H9 (cell line): ENCODE data around the gene ABCC3. TPM values are rescaled to one million over a fixed set of nuclear protein-coding genes. Genes with fewer than 3 reads are reported as not detected.
A peak's percentile ranks its signal among the peaks of the same experiment; 100 is the strongest.

Source experiments
- DNase-seq: peaks from one replicate; pipeline ENCODE4 v3.0.0-alpha.2; 2017
- H2AFZ ChIP-seq: one replicate; pipeline ENCODE4 v1.6.1; 2013; ENCODE audit warnings: mild to moderate bottlenecking, low read length, control low read depth, moderate library complexity
- H2AK5ac ChIP-seq: 2 replicates; pipeline ENCODE4 v1.6.1; 2013; ENCODE audit warnings: low read length, control low read depth, mixed read lengths; ENCODE audit not compliant: insufficient read length
- H2BK120ac ChIP-seq: one replicate; pipeline ENCODE4 v1.6.1; 2013; ENCODE audit warnings: low read depth, mild to moderate bottlenecking, low read length, control low read depth, inconsistent platforms; ENCODE audit not compliant: poor library complexity, severe bottlenecking
- H2BK12ac ChIP-seq: 2 replicates; pipeline ENCODE4 v1.6.1; 2013; ENCODE audit warnings: low read length, control low read depth, mixed read lengths, low read depth; ENCODE audit not compliant: insufficient read length
- H2BK15ac ChIP-seq: 2 replicates; pipeline ENCODE4 v1.6.1; 2013; ENCODE audit warnings: low read depth, low read length, control low read depth
- H2BK20ac ChIP-seq: one replicate; pipeline ENCODE4 v1.6.1; 2013; ENCODE audit warnings: low read depth, mild to moderate bottlenecking, low read length, control low read depth, inconsistent platforms; ENCODE audit not compliant: poor library complexity, severe bottlenecking
- H2BK5ac ChIP-seq: 2 replicates; pipeline ENCODE4 v1.6.1; 2013; ENCODE audit warnings: low read length, control low read depth, mixed read lengths; ENCODE audit not compliant: insufficient read length
- H3K14ac ChIP-seq: 2 replicates; pipeline ENCODE4 v1.6.1; 2013; ENCODE audit warnings: low read length, control low read depth; ENCODE audit not compliant: insufficient read depth
- H3K18ac ChIP-seq: 2 replicates; pipeline ENCODE4 v1.6.1; 2013; ENCODE audit warnings: low read depth, mild to moderate bottlenecking, mixed read lengths, low read length, control low read depth; ENCODE audit not compliant: insufficient read length
- H3K23ac ChIP-seq: 2 replicates; pipeline ENCODE4 v1.6.1; 2013; ENCODE audit warnings: low read length, control low read depth, mixed read lengths, low read depth; ENCODE audit not compliant: insufficient read length
- H3K23me2 ChIP-seq: 2 replicates; pipeline ENCODE4 v1.6.1; 2013; ENCODE audit warnings: low read depth, mild to moderate bottlenecking, mixed read lengths, low read length, control low read depth; ENCODE audit not compliant: insufficient read length, poor library complexity, severe bottlenecking
- H3K27ac ChIP-seq: 2 replicates; pipeline ENCODE4 v1.5.1; 2013; ENCODE audit warnings: low read length, control low read depth, mixed read lengths, low read depth; ENCODE audit not compliant: insufficient read length
- H3K27me3 ChIP-seq: 2 replicates; pipeline ENCODE4 v1.6.1; 2013; ENCODE audit warnings: low read length, control low read depth, inconsistent platforms; ENCODE audit not compliant: insufficient read depth
- H3K4ac ChIP-seq: 2 replicates; pipeline ENCODE4 v1.6.1; 2013; ENCODE audit warnings: low read depth, mild to moderate bottlenecking, control low read depth, inconsistent platforms, low read length, moderate library complexity
- H3K4me1 ChIP-seq: 2 replicates; pipeline ENCODE4 v1.6.1; 2013; ENCODE audit warnings: low read length, control low read depth, inconsistent platforms; ENCODE audit not compliant: insufficient read depth
- H3K4me2 ChIP-seq: 2 replicates; pipeline ENCODE4 v1.6.1; 2013; ENCODE audit warnings: low read length, control low read depth, mixed read lengths; ENCODE audit not compliant: insufficient read length, insufficient read depth
- H3K56ac ChIP-seq: 2 replicates; pipeline ENCODE4 v1.6.1; 2013; ENCODE audit warnings: low read depth, mild to moderate bottlenecking, mixed read lengths, low read length, control low read depth; ENCODE audit not compliant: insufficient read length
- H3K79me1 ChIP-seq: 2 replicates; pipeline ENCODE4 v1.6.1; 2013; ENCODE audit warnings: low read depth, mild to moderate bottlenecking, moderate library complexity, low read length, control low read depth, inconsistent platforms; ENCODE audit not compliant: insufficient read depth, poor library complexity, severe bottlenecking
- H3K79me2 ChIP-seq: 2 replicates; pipeline ENCODE4 v1.6.1; 2013; ENCODE audit warnings: low read length, control low read depth, inconsistent platforms; ENCODE audit not compliant: insufficient read depth
- H3K9ac ChIP-seq: 2 replicates; pipeline ENCODE4 v1.6.1; 2013; ENCODE audit warnings: low read length, control low read depth, mixed read lengths; ENCODE audit not compliant: insufficient read length; ENCODE audit errors: extremely low read depth
- H3K9me3 ChIP-seq: one replicate; pipeline ENCODE4 v1.6.1; 2013; ENCODE audit warnings: low read depth, low read length, inconsistent platforms; ENCODE audit not compliant: control insufficient read depth
- H3T11ph ChIP-seq: one replicate; pipeline ENCODE4 v1.6.1; 2013; ENCODE audit warnings: mild to moderate bottlenecking, low read length, control low read depth, inconsistent platforms
- H4K20me1 ChIP-seq: one replicate; pipeline ENCODE4 v1.6.1; 2013; ENCODE audit not compliant: control insufficient read depth, insufficient read length, insufficient read depth
- H4K5ac ChIP-seq: 2 replicates; pipeline ENCODE4 v1.6.1; 2013; ENCODE audit warnings: low read depth, mild to moderate bottlenecking, mixed read lengths, low read length, control low read depth; ENCODE audit not compliant: insufficient read length
- H4K8ac ChIP-seq: replicated peaks from 2 replicates; pipeline ENCODE4 v1.6.1; 2013; ENCODE audit warnings: low read length, control low read depth, mixed read lengths, low read depth; ENCODE audit not compliant: insufficient read length
- H4K91ac ChIP-seq: 2 replicates; pipeline ENCODE4 v1.6.1; 2013; ENCODE audit warnings: low read depth, mild to moderate bottlenecking, moderate library complexity, mixed read lengths, low read length, control low read depth; ENCODE audit not compliant: insufficient read length
- H3K27ac Mint-ChIP-seq, 3 experiments: 2 replicates in 2 of 3; 3 replicates in 1 of 3; pipeline ENCODE4 v1.8.0; 2020 to 2021; ENCODE audit warnings: mixed read lengths in 3 of 3, mild to moderate bottlenecking in 1 of 3, moderate library complexity in 1 of 3
- H3K27me3 Mint-ChIP-seq: 2 replicates; pipeline ENCODE4 v1.8.0; 2021; ENCODE audit warnings: low read depth, mild to moderate bottlenecking, moderate library complexity, mixed read lengths
- H3K36me3 Mint-ChIP-seq, 3 experiments: 2 replicates in 2 of 3; 3 replicates in 1 of 3; pipeline ENCODE4 v1.8.0; 2020 to 2021; ENCODE audit warnings: low read depth in 3 of 3, mixed read lengths in 3 of 3; ENCODE audit not compliant: insufficient read depth in 1 of 3
- H3K4me1 Mint-ChIP-seq, 2 experiments: 2 replicates each; pipeline ENCODE4 v1.8.0; 2020; ENCODE audit warnings: mixed read lengths in 2 of 2
- H3K4me3 Mint-ChIP-seq, 2 experiments: 2 replicates in 1 of 2; 3 replicates in 1 of 2; pipeline ENCODE4 v1.8.0; 2020 to 2021; ENCODE audit warnings: mild to moderate bottlenecking in 2 of 2, mixed read lengths in 2 of 2, moderate library complexity in 1 of 2
- H3K9me3 Mint-ChIP-seq, 2 experiments: 2 replicates in 1 of 2; 3 replicates in 1 of 2; pipeline ENCODE4 v1.8.0; 2020; ENCODE audit warnings: mild to moderate bottlenecking in 2 of 2, mixed read lengths in 2 of 2, moderate library complexity in 1 of 2
- WGBS: extraction: QIAGEN DNeasy Blood & Tissue Kit; methylation state at CpG from one replicate; pipeline ENCODE4 v1.1.7; 2013; ENCODE audit warnings: missing lambda C conversion rate, low lambda C conversion rate, mixed read lengths; ENCODE audit not compliant: insufficient read length; ENCODE audit errors: extremely low coverage; 5-methylcytosine and 5-hydroxymethylcytosine counted together
- total RNA-seq: library from RNA; stranded (reverse); gene quantifications from 2 replicates; pipeline ENCODE4 v1.2.1, GENCODE V29; 2021
- TF ChIP-seq, protein P1 (sequence below): fragments of 200-600 bp; sonication (generic); conservative IDR thresholded peaks from 3 replicates; pipeline ENCODE4 v1.8.0; 2021; ENCODE audit warnings: antibody characterized with exemption, mild to moderate bottlenecking

The ABCC3 gene
- total RNA-seq, 1 experiment from 2014 or later, result 0.31 TPM

- Histone ChIP-seq H2BK20ac (no peak overlapping the region), H3K23ac (no peak overlapping the region), H3K56ac (no peak overlapping the region), H4K8ac (no peak overlapping the region), H3K9me3 (no peaks in the 10 kb centered on the region), H2AK5ac (no peak overlapping the region), H3K4me1 (no peaks in the 10 kb centered on the region), H3K18ac (no peak overlapping the region), H3K23me2 (no peaks in the 10 kb centered on the region), H4K91ac (no peak overlapping the region), H3K79me2 (no peaks in the 10 kb centered on the region), H3K27me3 (no peaks in the 10 kb centered on the region), H4K20me1 (no peaks in the 10 kb centered on the region), H3K9ac (no peak overlapping the region), H2BK12ac (no peak overlapping the region), H3K79me1 (no peaks in the 10 kb centered on the region), H2BK5ac (no peak overlapping the region), H3K27ac (no peak overlapping the region), H3K14ac (no peak overlapping the region; the same call in 1 of the 2 replicates), H3K4ac (no peak overlapping the region), H2AFZ (no peak overlapping the region), H3T11ph (no peak overlapping the region), H3K4me2 (no peak overlapping the region), H4K5ac (no peak overlapping the region), H2BK15ac (no peak overlapping the region), H2BK120ac (no peak overlapping the region)
- Mint-ChIP-seq H3K9me3 (no peaks in the 10 kb centered on the region), H3K36me3 (peaks cover 0 to 2% (median 0%) of the 10 kb centered on the region in 3 experiments; a peak in 1 of 7 replicates), H3K4me3 (no peak overlapping the region), H3K27ac (peak overlapping the region in 2 of 3 experiments; percentile 9 to 57; a peak in 2 of 7 replicates), H3K27me3 (peaks cover 4% of the 10 kb centered on the region; the same call in 1 of the 2 replicates), H3K4me1 (peaks cover 12 to 50% of the 10 kb centered on the region in 2 experiments)
- no CpG with 5 or more reads among the region's 19 CpGs for WGBS
- DNase-seq, result no peak
- TF ChIP-seq, protein P1, sequence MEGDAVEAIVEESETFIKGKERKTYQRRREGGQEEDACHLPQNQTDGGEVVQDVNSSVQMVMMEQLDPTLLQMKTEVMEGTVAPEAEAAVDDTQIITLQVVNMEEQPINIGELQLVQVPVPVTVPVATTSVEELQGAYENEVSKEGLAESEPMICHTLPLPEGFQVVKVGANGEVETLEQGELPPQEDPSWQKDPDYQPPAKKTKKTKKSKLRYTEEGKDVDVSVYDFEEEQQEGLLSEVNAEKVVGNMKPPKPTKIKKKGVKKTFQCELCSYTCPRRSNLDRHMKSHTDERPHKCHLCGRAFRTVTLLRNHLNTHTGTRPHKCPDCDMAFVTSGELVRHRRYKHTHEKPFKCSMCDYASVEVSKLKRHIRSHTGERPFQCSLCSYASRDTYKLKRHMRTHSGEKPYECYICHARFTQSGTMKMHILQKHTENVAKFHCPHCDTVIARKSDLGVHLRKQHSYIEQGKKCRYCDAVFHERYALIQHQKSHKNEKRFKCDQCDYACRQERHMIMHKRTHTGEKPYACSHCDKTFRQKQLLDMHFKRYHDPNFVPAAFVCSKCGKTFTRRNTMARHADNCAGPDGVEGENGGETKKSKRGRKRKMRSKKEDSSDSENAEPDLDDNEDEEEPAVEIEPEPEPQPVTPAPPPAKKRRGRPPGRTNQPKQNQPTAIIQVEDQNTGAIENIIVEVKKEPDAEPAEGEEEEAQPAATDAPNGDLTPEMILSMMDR, result no peak
Measured at GRCh38 chr17:50607522-50608175, 27.0 kb upstream of the ABCC3 start.
